NCI-H774 (cell line): ENCODE measurements around the gene AGER.
"Not testable (repeated sequence)": the region's sequence is repeated elsewhere in the genome, so short reads cannot be mapped to it uniquely, and the experiment has no call there.

ENCODE experiments used
- DNase-seq: peaks from one replicate; lab custom pipeline; 2025; lab: John Stamatoyannopoulos, UW

Gene AGER

DNA sequence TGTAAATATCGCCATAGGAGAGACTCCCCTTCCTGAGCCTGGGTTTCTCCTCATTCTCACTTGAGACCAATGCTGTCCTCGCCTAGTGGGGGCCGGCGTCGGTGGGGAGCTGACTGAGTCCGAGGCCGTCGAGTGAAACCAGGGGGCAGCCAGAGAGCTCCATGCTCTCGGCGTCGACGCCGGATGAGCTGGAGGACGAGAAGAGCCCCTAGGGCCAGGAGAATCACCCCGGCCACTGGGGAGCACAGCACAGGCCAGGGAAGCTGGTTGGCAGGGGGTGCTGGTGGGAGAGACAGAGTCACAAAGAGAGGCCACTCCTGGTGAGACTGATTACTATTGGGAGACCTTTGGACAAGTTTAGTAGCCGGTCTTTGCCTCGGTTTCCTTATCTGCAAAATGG is 14.8 kb upstream of the AGER start:
- no peak for DNase-seq

DNA sequence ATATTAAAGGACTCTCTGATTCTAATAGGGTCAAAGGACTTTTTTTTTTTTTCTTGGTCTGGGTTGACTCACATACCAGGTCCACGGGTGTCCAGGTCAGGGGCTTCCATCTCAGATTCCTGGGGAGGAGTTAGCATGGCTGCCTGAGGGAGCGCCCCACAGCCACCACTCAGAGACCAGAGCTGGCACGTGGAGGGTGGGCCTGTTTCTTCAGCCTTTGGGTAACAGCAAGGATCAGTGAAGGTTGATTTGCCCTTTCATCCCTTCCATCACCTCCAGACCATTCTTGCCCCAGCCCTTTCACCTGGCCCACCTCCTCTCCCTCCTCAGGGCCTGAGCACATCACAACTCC is 14.3 kb upstream of the AGER start:
- no peak for DNase-seq

DNA sequence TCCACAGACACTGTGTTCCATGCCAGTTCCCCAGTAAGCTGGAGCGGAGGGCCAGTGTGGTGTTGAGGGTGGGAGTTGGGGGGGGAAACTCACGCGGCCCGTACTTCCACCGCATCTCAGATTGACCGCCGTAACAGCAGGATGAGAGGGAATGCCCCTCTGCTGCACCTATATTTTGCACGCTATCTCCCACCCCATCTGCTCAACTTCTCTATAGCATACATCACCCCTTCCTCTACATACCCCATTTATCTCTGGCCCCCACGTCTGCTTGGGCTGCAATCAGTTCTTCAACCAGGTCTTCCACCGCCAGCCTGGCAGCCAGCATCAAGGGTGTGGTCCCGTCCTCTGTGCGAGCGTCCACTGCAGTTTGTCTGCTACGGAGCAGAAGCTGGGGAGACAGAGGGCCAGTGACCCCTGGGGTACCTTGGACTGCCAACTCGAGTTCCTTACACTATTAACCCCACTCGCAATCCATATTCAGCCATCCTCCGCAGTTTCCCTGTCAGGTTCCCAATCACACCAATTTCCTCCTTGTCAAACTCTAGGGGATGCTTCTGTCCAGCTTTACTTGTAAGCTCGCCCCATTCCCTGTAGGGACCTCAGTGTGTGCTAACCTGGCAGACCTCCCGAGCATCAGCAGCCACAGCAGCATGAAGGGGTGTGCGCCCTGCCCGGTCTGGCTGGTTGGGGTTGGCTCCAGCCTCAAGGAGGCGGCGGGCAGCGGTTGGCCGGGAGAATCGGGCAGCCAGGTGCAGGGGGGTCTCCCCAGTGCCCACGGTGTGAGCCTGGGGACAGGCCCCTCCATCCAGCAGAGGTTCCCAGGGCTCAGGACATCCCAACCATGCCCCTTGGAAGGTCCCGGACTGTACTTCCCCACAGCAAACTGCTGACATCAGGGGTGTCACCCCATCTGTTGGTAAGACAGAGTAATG is 12.9 kb upstream of the AGER start:
- no peak for DNase-seq

DNA sequence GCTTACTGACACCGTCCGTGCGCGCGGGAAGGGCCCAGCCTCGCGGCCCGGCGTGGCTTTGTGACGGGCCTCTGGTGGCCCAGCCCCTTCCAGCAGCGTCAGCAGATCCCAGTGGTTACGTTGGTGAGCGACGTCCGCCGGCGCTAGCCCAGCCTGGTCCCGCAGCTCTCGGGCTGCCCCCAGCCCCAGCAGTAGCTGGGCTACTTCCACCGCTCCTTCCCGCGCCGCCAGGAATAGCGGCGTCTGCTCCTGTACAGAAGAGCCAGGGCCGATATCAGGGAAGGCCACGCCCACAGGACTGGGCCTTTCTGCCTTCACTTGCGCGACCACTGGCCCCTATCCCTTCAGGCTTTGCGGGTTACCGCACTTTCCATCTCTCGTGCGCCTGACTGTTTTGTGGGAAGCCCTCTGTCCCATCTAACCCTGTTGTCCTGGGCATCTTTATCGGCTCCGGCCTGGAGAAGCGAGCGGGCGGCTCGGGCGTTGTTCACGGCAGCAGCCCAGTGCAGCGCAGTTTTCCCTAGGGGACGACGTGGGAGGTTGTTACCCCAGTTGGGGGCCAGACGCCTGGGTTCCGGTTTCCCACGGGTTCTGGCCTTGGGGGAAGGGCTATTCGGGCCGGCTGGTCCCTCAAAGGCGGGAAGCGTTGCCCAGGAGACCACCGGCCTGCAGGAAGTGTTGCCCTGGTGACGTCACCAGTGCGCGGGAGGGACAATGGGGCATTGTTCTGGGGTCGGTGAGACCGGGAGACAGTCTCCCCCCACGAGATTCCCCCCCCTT is 12.0 kb upstream of the AGER start:
- peak; percentile 81 for DNase-seq

DNA sequence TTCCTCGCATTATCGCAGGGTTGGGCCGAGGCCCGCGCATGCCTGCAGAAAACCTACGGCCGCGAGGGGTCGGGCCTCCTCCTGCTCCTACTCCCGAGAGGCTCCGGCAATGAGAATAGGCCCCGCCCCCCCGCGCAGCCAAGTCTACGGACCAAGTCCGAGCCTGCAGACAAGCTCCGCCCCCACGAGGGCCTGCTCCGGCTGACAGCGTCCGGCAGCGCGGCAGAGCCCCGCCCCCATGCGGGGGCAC is 11.5 kb upstream of the AGER start:
- DNase-seq = peak; percentile 99

DNA sequence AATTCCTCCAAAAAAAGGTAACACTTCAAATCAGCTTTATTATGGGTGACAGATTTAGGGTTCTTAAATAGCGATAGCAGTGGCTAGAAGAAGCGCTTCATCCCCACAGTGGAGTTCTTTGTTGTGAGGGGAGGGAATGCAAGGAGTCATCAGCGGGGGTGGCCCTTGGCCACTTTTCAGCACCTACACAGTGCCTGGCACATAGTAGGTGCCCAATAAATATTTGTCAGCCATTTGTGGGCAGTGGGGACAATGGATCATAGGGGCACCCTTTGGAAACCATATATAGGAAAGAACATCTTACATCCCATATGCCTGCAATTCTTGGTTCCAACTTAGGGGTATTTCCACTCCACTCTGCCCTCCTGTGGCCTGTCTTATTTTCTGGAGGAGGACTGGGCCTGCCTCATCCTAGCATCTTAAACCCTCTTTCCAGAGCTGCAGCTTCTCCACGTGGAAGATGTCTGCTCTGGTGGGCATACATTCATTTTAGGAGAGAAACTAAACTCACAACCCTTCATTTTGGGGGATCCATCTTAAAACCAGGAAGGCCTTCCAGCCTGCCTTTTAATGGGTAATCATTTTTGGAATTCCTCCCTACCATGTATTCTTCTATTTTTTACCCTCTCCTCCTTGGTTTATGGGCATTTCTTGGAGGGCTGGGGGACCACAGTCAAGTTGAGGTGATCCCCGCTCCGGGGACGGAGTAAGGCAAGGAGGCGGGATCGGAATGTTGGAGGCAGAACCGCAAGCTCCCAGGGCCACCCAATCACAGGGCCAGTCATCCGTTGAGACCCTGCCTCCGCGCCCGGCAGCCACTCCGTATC is 11.0 kb upstream of the AGER start:
- DNase-seq = no peak

DNA sequence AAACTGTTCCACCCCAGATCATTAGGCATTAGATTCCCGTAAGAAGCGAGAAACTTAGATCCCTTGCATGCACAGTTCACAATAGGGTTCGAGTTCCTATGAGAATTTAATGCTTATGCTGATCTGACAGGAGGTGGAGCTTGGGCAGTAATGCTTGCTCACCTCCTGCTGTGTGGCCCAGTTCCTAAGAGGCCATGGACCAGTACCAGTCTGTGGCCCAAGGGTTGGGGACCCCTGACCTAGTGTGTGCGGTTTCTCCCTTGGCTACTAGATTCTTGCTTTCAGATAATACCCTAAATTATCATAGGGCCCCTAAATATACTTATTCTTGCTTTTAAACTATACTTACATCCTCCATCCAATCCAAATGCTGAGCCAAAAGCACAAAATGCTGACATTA is 10.3 kb upstream of the AGER start:
- no peak for DNase-seq

DNA sequence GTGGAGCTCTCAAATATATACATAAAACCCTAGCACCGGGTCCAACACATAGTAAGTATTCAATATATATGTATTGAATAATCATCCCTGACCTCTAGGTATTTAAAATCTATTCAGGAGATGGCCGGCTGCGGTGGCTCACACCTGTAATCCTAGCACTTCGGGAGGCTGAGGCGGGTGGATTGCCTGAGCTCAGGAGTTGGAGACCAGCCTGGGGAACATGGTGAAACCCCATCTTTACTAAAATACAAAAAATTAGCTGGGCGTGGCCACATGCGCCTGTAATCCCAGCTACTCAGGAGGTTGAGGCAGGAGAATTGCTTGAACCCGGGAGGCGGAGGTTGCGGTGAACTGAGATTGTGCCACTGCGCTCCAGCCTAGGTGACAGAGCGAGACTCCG is 9.0 kb upstream of the AGER start:
- DNase-seq = not testable (repeated sequence)

DNA sequence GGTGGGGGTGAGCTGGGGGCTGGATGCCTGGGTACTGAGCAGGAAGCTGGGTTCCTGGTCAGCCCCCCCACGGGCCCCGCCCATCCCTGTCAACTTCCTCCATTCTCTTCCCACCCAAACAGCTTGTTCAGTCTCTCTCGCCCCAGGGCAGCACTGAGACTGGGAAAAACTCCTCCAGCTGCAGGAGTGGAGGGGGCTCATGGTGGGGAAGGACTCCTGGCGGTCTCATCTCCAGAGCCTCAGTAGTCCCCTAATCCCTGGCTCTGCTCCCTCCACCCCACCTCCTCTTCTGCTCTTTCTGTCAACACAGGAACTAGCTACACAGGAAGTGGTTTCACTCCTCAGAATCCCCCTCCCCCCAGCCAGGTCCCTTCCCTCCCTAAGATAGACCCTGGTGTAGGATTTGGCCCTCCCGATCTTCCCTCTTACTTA is 8.6 kb upstream of the AGER start, which contains the start of gene GPSM3:
TSS of gene GPSM3 (minus strand) at position 36 of the 432 bp plus-strand sequence. CDS start 130 bp downstream, outside the sequence.
- DNase-seq = no peak

DNA sequence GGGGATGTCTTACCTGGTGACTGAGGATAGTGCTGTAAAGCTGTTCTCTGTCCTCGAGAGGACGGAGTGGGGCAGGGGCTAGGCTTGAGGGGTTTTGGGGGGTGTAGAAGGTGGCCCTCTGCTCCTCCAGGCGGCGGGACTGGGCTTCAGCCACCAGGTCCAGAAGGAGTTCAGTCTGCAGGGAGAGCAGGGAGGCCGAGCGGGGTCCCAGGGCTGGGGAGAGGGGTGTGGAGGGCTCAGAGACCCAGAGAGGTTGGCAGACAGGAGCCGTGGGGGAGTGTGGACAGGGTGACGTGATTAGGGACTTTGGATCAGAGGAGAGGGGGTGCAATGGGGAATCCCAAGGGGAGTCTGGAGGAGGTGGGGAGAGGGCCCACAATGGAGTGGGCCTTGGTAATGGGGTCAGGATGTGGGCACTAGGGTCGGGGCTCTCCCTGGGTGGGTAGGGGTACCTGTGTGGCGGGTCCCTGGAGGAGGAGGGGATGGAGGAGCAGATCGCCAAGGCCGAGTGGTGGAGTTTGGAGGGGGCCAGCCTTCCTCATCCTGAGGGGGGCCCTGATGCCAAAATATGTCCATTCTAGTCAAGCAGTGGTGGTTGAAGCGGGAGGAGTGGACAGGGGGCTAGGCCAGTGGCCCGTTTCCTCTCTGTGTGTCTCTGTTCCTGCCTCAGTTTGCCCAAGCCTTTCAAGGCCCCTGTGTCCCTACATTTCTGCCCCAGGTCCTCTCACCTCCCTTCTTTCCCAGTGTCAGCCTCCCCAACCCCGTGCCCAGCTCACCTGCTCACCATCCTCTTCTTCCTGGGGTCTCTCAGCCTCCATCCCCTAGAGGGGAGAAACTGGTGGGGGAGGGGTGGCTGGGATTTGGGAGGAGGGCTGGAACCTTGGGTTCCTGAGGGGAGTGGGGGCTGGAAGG is 7.9 kb upstream of the AGER start:
- no peak for DNase-seq

DNA sequence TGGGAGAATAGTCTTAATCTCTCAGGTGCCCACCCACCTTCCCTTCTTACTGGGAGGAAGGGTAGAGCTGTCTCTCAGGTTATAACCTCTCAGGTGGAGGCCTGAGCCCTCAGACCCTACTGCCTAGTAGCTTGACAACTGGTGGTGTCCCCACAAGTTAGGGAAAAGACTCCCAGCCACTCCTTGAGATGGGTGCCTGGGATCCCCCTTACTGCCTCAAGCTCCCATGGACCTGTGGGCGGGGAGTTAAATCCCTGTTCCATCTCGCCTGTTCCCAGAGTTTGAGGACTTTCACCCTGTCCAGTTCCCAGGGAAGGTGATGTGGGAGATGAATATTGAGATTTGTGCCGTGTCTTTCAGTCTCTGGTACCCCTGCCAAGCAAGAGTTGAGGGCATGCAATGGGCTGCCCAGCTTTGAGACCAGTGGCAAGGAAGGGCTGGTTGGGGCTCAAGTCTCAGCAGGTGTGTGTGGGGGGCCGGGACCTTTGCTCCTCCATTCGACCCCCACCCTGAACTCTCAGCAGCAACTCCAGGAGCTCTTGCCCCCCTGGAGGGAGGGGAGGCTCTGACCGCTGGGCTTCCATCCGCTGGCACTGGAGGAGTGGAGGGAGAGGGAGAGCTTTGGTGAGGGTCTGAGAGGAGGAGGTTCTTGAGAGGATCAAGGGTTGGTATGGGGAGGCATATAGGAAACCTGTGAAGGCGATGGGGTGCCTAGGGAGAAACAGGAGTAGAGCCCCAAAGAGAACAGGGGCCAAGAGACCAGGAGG is 7.0 kb upstream of the AGER start:
- DNase-seq = no peak

DNA sequence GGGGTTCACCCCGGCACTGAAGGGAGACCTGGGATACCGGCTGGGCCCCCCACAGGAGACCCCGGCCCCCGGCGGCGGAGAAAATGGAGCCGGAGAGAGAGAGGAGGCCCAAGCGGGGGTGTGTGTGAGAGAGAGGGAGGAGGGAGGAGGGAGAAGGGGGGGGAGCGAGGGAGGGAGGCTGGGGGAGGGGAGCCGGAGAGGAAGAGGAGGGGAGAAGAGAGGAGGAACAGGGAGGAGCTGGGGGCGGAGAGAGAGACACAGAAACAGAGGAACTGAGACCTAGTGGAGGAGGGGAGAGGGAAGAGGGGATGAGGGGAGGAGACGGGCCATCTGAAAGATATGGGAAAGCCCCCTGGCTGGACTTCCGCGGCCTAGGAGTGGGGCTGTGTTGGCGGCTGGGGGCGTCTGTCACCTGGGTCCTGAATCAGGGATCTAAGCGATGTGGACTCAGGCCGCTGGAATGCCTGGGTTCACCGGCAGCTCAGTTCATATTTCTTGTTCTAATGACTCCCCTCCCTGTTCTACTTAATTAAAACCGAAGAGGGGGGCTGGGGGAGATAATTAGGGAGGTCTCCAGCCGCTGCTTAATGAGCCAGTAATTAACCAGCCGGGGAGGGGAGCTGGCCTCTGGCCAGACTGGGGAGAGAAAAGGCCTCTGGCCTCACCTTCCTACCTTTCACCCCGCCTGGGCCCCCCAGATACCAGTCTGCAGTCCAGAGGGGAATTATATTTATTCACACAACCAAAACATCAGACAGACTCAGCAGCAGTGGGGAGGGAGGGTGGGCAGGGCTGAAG is 6.2 kb upstream of the AGER start, which contains the start of gene PBX2:
TSS of gene PBX2 (minus strand) at position 149 of the 798 bp plus-strand sequence. CDS start 287 bp downstream, outside the sequence.
- DNase-seq = peak; percentile 45

DNA sequence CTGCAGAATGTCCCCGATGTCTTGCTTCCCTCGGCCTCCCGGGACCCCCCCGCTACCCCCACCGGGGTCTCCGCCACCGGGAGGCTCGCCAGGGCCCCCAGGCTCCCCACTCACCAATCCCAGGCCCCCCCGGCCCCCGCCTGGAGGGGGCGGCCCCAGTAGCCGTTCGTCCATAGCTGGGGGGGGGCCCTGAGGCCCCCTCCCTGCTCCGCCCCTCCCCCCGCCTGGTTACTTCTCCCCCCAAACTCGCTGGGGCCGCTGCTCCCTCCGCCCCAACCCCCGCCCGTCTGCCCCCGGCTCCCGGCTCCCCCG is 5.6 kb upstream of the AGER start:
- DNase-seq = no peak

DNA sequence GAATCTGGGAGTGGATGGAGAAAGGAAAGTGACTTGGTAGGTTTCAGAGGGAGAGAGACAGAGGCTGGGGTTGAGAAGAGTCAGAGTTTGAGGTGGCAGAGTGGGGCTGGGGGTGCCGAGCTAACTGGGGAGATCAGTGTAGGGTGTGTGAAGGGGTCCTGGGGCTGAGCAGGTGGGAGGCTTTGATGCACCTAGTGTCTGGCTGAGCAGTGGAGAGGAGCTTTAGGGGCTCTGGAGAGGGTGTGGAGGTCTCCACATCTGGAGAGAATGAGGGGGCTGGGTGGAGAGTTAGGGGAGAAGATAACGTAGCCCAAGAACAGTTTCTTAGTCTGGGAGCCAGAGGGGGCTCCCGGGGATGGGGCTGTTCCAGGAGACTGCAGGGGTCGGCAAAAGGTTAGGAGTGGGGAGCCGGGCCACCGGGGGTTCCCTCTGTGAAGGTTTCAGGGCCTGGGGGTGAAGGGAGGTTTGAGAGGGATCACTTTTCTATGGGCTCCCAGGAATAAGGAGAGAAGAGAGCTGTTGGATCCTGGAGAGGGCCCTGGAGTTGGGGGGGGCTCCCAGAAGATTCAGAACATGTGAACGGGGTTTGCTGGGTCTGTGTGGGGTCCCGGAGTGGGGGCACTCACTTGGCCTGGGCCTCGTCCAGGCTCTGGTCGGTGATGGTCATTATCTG is 5.2 kb upstream of the AGER start:
- DNase-seq = no peak

DNA sequence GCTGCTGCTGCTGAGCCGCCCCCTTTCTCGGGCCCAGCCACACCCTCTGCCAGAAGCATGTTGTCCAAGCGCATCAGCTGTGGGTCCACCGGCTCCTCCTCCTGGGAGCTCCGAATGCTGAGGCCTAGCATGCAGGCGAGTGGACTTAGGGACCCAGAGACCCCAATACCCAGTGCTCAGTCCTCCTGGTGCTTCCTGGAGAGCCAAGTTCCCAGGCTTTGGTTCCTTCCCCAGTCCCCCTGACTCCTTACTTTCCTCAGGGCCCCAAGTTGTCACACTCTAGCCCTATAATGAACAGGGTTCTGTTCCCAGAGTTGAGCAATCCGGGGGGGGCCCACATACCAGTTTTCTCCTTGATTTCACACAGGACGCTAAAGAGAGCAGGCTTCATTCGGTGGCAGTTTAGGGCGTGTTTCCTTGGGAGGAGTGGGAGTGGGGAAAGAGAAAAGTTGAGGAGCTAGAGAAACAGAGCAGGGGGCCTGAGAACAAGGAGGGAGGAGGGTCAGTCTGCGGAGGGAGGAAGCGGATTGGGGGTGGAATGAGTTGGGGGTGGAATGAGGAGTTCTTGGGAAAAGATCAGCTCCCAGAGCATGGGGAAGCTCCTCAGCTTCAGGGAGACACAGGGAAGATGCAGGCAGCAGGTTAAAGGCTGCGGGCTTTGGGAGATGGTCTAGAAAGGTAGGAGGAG is 4.5 kb upstream of the AGER start:
- DNase-seq = no peak

DNA sequence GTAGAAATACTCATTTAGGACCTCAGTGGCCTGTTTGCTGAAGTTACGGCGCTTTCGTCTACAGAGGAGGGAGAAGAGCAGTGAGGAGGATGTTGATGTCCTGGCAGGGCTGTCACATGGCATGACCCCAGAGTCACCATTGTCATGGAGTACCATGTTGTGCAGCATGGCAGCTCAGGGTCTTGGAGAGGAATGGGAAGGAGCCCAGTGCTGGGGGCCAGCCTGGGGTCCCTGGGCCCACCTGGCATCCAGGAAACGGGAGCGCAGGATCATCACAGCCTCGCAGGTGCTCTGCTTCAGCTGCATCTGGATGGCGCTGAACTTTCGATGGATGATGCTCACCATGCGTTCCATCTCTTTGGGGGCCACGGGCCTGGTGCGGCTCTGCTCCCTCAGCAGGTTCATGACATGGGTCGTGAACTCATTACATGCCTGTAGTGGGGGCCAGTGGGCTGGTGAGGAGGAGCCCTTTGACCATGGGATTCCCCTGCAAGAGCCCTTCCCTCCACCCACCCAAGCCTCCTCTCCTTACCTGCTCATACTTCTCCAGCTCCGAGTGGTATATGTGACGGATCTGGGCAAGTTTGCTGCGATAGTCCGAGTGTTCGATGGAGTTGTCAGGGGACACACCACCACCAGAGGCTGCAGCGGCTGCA is 3.8 kb upstream of the AGER start:
- not testable (repeated sequence) for DNase-seq

DNA sequence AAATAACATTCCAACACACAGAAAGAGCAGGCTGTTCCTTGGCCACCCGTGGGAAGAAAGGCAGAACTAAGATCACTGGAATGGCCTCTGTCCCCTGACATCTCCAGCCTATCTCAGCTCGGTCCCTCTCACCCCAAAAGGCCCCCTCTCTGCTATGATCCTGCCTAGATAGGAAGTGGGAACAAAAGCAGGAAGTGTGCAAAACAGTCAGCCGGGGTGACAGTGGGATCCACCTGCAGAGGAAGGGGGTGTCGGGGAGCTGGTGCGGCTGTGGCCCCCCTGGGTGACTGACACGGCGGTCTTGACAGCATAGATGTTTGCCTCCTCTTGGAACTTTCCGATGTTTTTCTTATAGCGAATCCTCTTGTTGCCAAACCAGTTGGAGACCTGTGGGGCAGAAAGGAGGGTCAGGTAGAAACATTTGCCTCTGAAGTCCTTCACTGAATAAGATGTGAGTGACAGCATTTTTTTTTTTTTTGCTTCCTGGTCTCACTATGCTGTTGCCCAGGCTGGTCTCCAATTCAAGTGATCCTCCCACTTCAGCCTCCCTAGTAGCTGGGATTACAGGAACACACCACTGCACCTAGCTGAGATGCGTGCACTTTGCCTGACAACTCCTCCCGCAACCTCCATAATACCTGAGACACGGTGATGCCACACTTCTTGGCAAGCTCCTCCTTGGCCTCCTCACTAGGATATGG is 3.1 kb upstream of the AGER start:
- DNase-seq = no peak
